Activated CD8-positive, alpha-beta T cell treated with anti-CD3 and anti-CD28 coated beads for 36 hours (primary cell): ENCODE data around the gene NAE1. TPM values are rescaled to one million over a fixed set of nuclear protein-coding genes. Genes with fewer than 3 reads are reported as not detected.

Source experiments
- ATAC-seq: fragments of 200-7000 bp; cut with Tn5 transposase; one replicate; pipeline ENCODE4 v1.10.0; 2021; ENCODE audit warnings: mild to moderate bottlenecking, moderate library complexity
- CTCF ChIA-PET: fragments of 350-600 bp; sonication (Branson Sonifier 250); formaldehyde crosslinking; loops from one replicate; lab custom pipeline; 2021; ENCODE audit warnings: antibody characterized with exemption; lab: Charles Lee
- POLR2A ChIA-PET: fragments of 350-600 bp; sonication (Branson Sonifier 250); formaldehyde crosslinking; loops from one replicate; lab custom pipeline; 2021; ENCODE audit warnings: antibody characterized with exemption; lab: Charles Lee
- DNase-seq: peaks from one replicate; pipeline ENCODE4 v3.0.0-alpha.2; 2020
- H3K27ac Mint-ChIP-seq: one replicate; pipeline ENCODE4 v1.8.0; 2021; ENCODE audit warnings: mild to moderate bottlenecking, mixed read lengths
- H3K27me3 Mint-ChIP-seq: one replicate; pipeline ENCODE4 v1.8.0; 2021; ENCODE audit warnings: mixed read lengths
- H3K36me3 Mint-ChIP-seq: one replicate; pipeline ENCODE4 v1.8.0; 2021; ENCODE audit warnings: low read depth, mixed read lengths
- H3K4me1 Mint-ChIP-seq: one replicate; pipeline ENCODE4 v1.8.0; 2021; ENCODE audit warnings: low read depth, mixed read lengths
- H3K4me3 Mint-ChIP-seq: one replicate; pipeline ENCODE4 v1.8.0; 2021; ENCODE audit warnings: mild to moderate bottlenecking, moderate library complexity, mixed read lengths
- H3K9me3 Mint-ChIP-seq: one replicate; pipeline ENCODE4 v1.8.0; 2021; ENCODE audit warnings: mixed read lengths
- CTCF ChIP-seq: fragments of 200-600 bp; IDR thresholded peaks from one replicate; pipeline ENCODE4 v1.8.0; 2022; ENCODE audit warnings: antibody characterized with exemption, mild to moderate bottlenecking
- intact Hi-C: fragments of 100-400 bp; cut with micrococcal nuclease; formaldehyde crosslinking; loops from one replicate; pipeline ENCODE4 v1.10.0; 2022
- total RNA-seq, 2 experiments: library from RNA; stranded (reverse); gene quantifications; one replicate each; pipeline ENCODE4 v1.2.3, GENCODE V29; 2021

The NAE1 gene
- total RNA-seq, 2 experiments from 2014 or later = 115 to 123 TPM

GRCh38 chr16:66863707-66864106 lies 32.9 kb upstream of the NAE1 start:
- TF ChIP-seq CTCF = no peak
- Mint-ChIP-seq H3K36me3 (no peaks in the 10 kb centered on the region), H3K27me3 (no peaks in the 10 kb centered on the region), H3K4me3 (no peak overlapping the region), H3K4me1 (peaks cover 2% of the 10 kb centered on the region), H3K27ac (no peak overlapping the region), H3K9me3 (no peaks in the 10 kb centered on the region)
- intact Hi-C loops = no loop called here
- ATAC-seq (no peak), DNase-seq (no peak)
- POLR2A ChIA-PET = interaction anchor here (0.6 kb wide), 1 partner anchor 213 kb away, joined by 4 read pairs; no protein-coding TSS in a partner anchor
- CTCF ChIA-PET = interaction anchor here (12.6 kb wide), 1 partner anchor 37 kb away, joined by 214 read pairs; the partner anchor contains the start of gene NAE1

GRCh38 chr16:66862023-66862520 lies 31.3 kb upstream of the NAE1 start:
- no peaks in the 10 kb centered on the region for H3K36me3 Mint-ChIP-seq
- no peak for TF ChIP-seq CTCF
- ChIA-PET POLR2A (no interaction called here), CTCF (interaction anchor here (0.7 to 12.6 kb wide), 3 partner anchors 35 to 211 kb away, joined by 3 to 214 read pairs (median 5); partner anchors contain the start of gene NAE1)
- no peak overlapping the region for H3K27ac Mint-ChIP-seq
- intact Hi-C loops = no loop called here
- H3K27me3 Mint-ChIP-seq = no peaks in the 10 kb centered on the region
- H3K4me1 Mint-ChIP-seq = no peaks in the 10 kb centered on the region
- H3K4me3 Mint-ChIP-seq = no peak overlapping the region
- no peak for DNase-seq
- no peak for ATAC-seq
- H3K9me3 Mint-ChIP-seq = no peaks in the 10 kb centered on the region

GRCh38 chr16:66859397-66860068 lies 28.8 kb upstream of the NAE1 start:
- no peaks in the 10 kb centered on the region for H3K4me1 Mint-ChIP-seq
- no peak overlapping the region for H3K27ac Mint-ChIP-seq
- POLR2A ChIA-PET = interaction anchor here (0.8 kb wide), 1 partner anchor 28 kb away, joined by 3 read pairs; the partner anchor contains the start of gene NAE1
- CTCF ChIA-PET = interaction anchor here (1.1 to 12.6 kb wide), 2 partner anchors 14 to 33 kb away, joined by 4 to 214 read pairs; partner anchors contain the start of gene NAE1
- intact Hi-C loops = no loop called here
- no peaks in the 10 kb centered on the region for H3K9me3 Mint-ChIP-seq
- ATAC-seq = no peak
- no peaks in the 10 kb centered on the region for H3K27me3 Mint-ChIP-seq
- no peak for TF ChIP-seq CTCF
- no peak overlapping the region for H3K4me3 Mint-ChIP-seq
- H3K36me3 Mint-ChIP-seq = no peaks in the 10 kb centered on the region
- no peak for DNase-seq

- ATAC-seq (no peak), DNase-seq (no peak)
- ChIA-PET CTCF (interaction anchor here (6.2 to 12.6 kb wide), 3 partner anchors 9 to 32 kb away, joined by 40 to 214 read pairs (median 48); partner anchors contain the start of gene NAE1), POLR2A (no interaction called here)
- no peaks in the 10 kb centered on the region for H3K4me1 Mint-ChIP-seq
- no peaks in the 10 kb centered on the region for H3K36me3 Mint-ChIP-seq
- intact Hi-C loops = no loop called here
- no peak overlapping the region for H3K27ac Mint-ChIP-seq
- H3K9me3 Mint-ChIP-seq = no peaks in the 10 kb centered on the region
- no peak for TF ChIP-seq CTCF
- H3K27me3 Mint-ChIP-seq = no peaks in the 10 kb centered on the region
- H3K4me3 Mint-ChIP-seq = no peak overlapping the region
Observed at GRCh38 chr16:66858740-66859396, 28.1 kb upstream of the NAE1 start.
